WERI-Rb-1 (cell line): ENCODE data around the gene NDC1.

Experiments used
- DNase-seq: peaks from one replicate; pipeline ENCODE4 v3.0.0-alpha.2; 2020
- H3K27ac ChIP-seq: fragments of 250-450 bp; sonication (Bioruptor Pico); 2 replicates; pipeline ENCODE4 v1.5.1; 2020; ENCODE audit warnings: mild to moderate bottlenecking, moderate library complexity
- H3K27me3 ChIP-seq: fragments of 250-450 bp; sonication (Bioruptor Pico); 2 replicates; pipeline ENCODE4 v1.5.1; 2021; ENCODE audit warnings: mild to moderate bottlenecking, low read depth, moderate library complexity; ENCODE audit not compliant: insufficient read depth, severe bottlenecking
- H3K36me3 ChIP-seq: fragments of 250-450 bp; sonication (Bioruptor Pico); 2 replicates; pipeline ENCODE4 v1.5.1; 2020; ENCODE audit warnings: mild to moderate bottlenecking, moderate library complexity
- H3K4me3 ChIP-seq: 2 replicates; pipeline ENCODE4 v1.5.1; 2011; ENCODE audit warnings: low read depth, mild to moderate bottlenecking, control low read depth, low read length
- H3K9me3 ChIP-seq: fragments of 250-450 bp; sonication (Bioruptor Pico); 2 replicates; pipeline ENCODE4 v1.5.1; 2021; ENCODE audit warnings: mild to moderate bottlenecking, moderate library complexity; ENCODE audit not compliant: severe bottlenecking
- TF ChIP-seq, protein P1 (sequence below): IDR thresholded peaks from 2 replicates; pipeline ENCODE4 v1.5.1; 2011; ENCODE audit warnings: low read depth, mild to moderate bottlenecking, control low read depth, inconsistent platforms, low read length

NDC1 gene

DNA sequence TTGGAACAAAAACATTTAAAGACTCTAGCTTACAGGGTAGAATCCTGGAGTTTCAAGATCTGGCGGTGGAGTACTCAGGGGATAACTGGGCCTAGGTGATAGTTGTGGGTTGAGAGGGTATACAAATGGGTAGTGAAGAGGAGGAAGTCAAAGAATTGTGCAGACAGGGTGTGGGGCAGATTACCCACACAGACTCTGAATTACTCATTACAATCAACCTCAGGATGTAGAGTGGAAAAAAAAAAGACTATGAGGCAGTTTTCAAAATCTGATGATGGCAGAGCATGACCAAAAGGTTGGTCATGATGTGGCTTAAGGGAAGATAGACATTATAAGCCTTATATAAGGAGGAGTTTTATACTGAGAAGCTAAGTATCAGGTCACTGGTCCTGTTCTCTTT lies 55.0 kb downstream of the NDC1 start:
- Histone ChIP-seq H3K27me3 (no peaks in the 10 kb centered on the region), H3K9me3 (no peaks in the 10 kb centered on the region), H3K36me3 (peaks cover 33% of the 10 kb centered on the region), H3K27ac (no peak overlapping the region), H3K4me3 (no peak overlapping the region)
- DNase-seq: no peak
- TF ChIP-seq, protein P1, sequence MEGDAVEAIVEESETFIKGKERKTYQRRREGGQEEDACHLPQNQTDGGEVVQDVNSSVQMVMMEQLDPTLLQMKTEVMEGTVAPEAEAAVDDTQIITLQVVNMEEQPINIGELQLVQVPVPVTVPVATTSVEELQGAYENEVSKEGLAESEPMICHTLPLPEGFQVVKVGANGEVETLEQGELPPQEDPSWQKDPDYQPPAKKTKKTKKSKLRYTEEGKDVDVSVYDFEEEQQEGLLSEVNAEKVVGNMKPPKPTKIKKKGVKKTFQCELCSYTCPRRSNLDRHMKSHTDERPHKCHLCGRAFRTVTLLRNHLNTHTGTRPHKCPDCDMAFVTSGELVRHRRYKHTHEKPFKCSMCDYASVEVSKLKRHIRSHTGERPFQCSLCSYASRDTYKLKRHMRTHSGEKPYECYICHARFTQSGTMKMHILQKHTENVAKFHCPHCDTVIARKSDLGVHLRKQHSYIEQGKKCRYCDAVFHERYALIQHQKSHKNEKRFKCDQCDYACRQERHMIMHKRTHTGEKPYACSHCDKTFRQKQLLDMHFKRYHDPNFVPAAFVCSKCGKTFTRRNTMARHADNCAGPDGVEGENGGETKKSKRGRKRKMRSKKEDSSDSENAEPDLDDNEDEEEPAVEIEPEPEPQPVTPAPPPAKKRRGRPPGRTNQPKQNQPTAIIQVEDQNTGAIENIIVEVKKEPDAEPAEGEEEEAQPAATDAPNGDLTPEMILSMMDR: no peak

- DNase-seq: no peak
- H3K9me3 ChIP-seq: no peaks in the 10 kb centered on the region
- H3K27ac ChIP-seq: no peak overlapping the region
- H3K36me3 ChIP-seq: peaks cover 33% of the 10 kb centered on the region
- no peaks in the 10 kb centered on the region for H3K27me3 ChIP-seq
- no peak overlapping the region for H3K4me3 ChIP-seq
- TF ChIP-seq, protein P1: no peak
Observed at GRCh38 chr1:53781654-53782053, 56.4 kb downstream of the NDC1 start.

DNA sequence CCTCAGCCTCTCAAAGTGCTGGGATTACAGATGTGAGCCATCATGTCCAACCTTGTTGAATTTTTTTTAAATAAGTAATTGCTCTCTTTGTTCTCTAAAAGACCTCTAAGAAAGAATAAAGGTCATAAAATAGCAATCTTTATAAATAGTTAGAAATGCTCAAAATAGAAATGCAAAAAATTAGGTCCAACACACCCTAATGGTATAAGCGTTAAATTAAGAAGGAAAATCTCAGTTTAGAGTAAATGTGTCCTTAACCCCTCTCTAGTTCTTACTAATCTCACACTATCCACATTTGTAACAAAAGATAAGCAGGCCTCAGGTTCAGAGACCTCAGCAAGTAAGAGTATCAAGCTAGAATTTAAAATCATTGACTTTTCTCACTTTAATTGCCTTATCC lies 60.8 kb downstream of the NDC1 start:
- peaks cover 10% of the 10 kb centered on the region for H3K36me3 ChIP-seq
- no peak overlapping the region for H3K27ac ChIP-seq
- H3K4me3 ChIP-seq: no peak overlapping the region
- DNase-seq: no peak
- no peaks in the 10 kb centered on the region for H3K27me3 ChIP-seq
- H3K9me3 ChIP-seq: no peaks in the 10 kb centered on the region
- TF ChIP-seq, protein P1: no peak

DNA sequence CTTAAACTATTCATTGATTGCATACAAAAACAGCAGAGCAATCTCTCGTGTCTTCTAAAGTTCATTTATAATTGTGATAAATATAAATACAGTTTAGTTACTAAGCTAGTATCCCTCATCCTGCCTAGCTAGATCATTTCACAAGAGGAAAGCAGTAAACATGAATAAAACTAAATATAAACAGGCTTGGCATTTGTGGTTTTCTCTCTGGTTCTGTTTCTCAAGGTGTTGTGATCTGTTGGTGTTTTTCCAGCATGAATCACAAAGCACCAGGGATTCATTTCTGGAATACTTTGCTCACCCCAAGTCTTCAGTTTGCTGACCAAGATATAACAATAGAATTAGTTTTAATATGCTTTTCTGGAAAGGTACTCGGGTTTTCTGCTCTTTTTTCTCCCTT lies 66.4 kb downstream of the NDC1 start:
- Histone ChIP-seq H3K27me3 (no peaks in the 10 kb centered on the region), H3K27ac (no peak overlapping the region), H3K4me3 (no peak overlapping the region), H3K9me3 (no peaks in the 10 kb centered on the region), H3K36me3 (peaks cover 22% of the 10 kb centered on the region)
- no peak for DNase-seq
- TF ChIP-seq, protein P1: no peak

DNA sequence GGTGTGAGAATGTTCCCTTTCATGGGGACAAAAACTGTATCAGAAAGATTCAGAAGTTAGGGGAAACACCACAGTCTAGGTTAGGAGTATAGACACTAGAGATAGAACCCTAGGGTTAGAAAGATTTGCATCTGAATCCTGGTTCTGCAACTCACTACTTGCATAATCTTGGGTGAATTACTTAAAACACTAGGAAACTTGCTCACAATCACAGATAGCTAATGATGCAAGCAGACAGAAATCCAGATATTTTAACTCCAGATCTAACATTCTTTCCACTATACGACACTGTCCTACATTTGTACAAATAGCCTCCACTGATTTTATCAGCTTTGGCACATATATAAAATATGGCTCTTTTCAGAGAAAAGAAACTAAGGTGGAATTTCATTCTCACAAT lies 68.3 kb downstream of the NDC1 start:
- no peak for DNase-seq
- H3K9me3 ChIP-seq: no peaks in the 10 kb centered on the region
- no peak overlapping the region for H3K27ac ChIP-seq
- no peak overlapping the region for H3K4me3 ChIP-seq
- TF ChIP-seq, protein P1: no peak
- peaks cover 24% of the 10 kb centered on the region for H3K36me3 ChIP-seq
- no peaks in the 10 kb centered on the region for H3K27me3 ChIP-seq

- Histone ChIP-seq H3K4me3 (no peak overlapping the region), H3K36me3 (peaks cover 24% of the 10 kb centered on the region), H3K27me3 (no peaks in the 10 kb centered on the region), H3K9me3 (no peaks in the 10 kb centered on the region), H3K27ac (no peak overlapping the region)
- TF ChIP-seq, protein P1: no peak
- DNase-seq: no peak
Observed at GRCh38 chr1:53769184-53769583, 68.9 kb downstream of the NDC1 start.
